ENCODE results near the gene TKTL1. TPM values are rescaled to one million over a fixed set of nuclear protein-coding genes. Genes with fewer than 3 reads are reported as not detected.

The TKTL1 gene
- total and polyA plus RNA-seq, 2 of the 8 experiments (the other 6 are each of a cell fraction or from before 2014, with no cell fraction given) = 0.05 TPM; not detected in 1

DNA sequence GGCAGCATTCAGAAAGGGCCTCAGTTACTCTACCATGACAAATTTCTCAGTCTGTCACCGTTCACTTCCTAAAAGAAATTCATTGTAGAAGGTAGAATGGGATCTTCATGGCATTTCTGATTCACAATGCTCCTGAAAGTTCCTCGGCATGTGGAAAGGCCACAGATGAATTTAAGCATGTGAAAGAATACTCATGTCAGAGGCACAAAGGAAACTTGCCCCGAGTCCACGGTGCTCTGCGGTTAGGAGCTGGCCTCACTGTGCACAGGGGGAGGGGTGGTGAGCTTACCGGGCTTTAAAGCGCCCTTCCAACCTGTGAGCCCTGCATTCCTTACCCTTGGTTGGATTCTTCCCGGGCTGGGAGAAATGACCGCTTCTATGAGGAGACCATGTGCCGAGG is 9.3 kb downstream of the TKTL1 start (continued):
- TF ChIP-seq CHD7 (IDR thresholded peaks at IDR 0.05; ENCODE audit: insufficient replicate concordance, low read length) (no peak), KDM5A (IDR thresholded peaks at IDR 0.05; ENCODE audit: low read length) (no peak), BACH1 (IDR thresholded peaks at IDR 0.05; ENCODE audit: low read length) (no peak), SIX5 (IDR thresholded peaks at IDR 0.05; ENCODE audit: low read depth, low read length) (no peak), GABPA (IDR thresholded peaks at IDR 0.05; ENCODE audit: borderline replicate concordance, insufficient read depth, low read length) (no peak)
